ENCODE data around the gene LZTS3. TPM values are rescaled to one million over a fixed set of nuclear protein-coding genes. Genes with fewer than 3 reads are reported as not detected.
A peak's percentile ranks its signal among the peaks of the same experiment; 100 is the strongest.

The LZTS3 gene
- total RNA-seq, 1 experiment from 2014 or later, result 6.1 TPM

DNA sequence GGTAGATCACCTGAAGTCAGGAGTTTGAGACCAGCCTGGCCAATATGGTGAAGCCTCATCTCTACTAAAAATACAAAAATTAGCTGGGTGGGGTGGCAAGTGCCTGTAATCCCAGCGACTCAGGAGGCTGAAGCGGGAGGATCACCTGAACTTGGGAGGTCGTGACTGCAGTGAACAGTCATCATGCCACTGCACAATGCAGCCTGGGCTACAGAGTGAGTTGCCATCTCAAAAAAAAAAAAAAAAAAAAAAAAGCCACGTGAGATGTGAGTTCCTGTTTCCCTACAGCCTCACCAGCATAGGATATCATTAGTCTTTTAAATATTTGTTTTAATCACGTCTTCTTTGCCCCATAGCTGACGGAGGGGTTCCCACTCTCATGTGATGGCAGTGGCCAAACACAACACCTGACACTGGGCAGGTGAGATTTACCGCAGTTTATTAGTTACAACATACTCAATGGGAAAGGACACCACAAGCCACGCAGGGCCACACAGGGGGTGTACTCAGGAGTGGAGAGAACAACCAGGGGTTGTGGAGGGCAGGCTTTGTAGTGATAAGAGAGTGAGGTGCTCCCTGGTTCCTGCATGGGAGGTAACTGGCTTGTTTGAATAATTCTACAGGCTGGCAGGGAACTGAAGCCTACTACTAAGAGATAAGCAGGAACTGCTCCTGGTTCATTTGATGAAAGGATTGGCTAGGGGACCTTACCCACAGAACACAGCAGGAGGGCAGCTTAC is 4.6 kb upstream of the LZTS3 start:
- BruUV-seq (replicated peaks), result no TSS peak
- no peak overlapping the region for H3K4me3 ChIP-seq (ENCODE audit: low read depth, low read length, poor library complexity, severe bottlenecking)

DNA sequence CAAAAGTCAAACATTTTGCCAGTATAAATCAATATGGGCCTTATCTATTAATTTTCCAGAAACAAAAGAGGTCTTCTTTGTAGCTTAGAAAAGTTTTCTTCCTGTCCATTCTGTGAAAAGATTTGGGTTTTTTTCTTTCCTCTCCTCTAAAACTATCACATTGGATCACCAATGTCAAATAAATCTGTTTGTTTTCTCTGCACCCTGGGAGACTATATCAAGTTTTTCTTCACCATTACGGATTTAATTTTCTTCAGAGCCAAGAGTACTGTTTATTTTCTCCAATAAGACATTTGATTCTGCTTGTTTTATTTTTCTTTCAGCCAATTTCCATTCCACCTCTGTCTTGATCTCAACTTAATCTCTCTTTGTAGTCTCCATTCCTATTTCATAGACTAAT is 1.9 kb upstream of the LZTS3 start:
- Histone ChIP-seq H3K27me3 (replicated peaks; ENCODE audit: insufficient read depth, low read depth, low read length, poor library complexity) (no peaks in the 10 kb centered on the region), H3K4me3 (ENCODE audit: low read depth, low read length, poor library complexity, severe bottlenecking) (peak overlapping the region; percentile 86), H3K9me3 (ENCODE audit: low read depth, low read length, poor library complexity, severe bottlenecking) (no peaks in the 10 kb centered on the region), H3K4me1 (ENCODE audit: insufficient read depth, low read length, poor library complexity, severe bottlenecking) (peaks cover 4% of the 10 kb centered on the region), H3K36me3 (ENCODE audit: insufficient read depth, low read length, poor library complexity, severe bottlenecking) (no peaks in the 10 kb centered on the region), H3K27ac (ENCODE audit: low read depth, low read length, poor library complexity, severe bottlenecking) (peak overlapping the region; percentile 84)
- ChIA-PET CTCF (no interaction called here), POLR2A (ENCODE audit: low non-redundant PET) (no interaction called here)
- no peak for DNase-seq (ENCODE audit: low spot score)
- BruUV-seq (replicated peaks), result no TSS peak
- no peak for TF ChIP-seq EZH2 (IDR thresholded peaks at IDR 0.05; ENCODE audit: borderline replicate concordance, low read depth, low read length, poor library complexity, severe bottlenecking)
- TF ChIP-seq, protein P1, sequence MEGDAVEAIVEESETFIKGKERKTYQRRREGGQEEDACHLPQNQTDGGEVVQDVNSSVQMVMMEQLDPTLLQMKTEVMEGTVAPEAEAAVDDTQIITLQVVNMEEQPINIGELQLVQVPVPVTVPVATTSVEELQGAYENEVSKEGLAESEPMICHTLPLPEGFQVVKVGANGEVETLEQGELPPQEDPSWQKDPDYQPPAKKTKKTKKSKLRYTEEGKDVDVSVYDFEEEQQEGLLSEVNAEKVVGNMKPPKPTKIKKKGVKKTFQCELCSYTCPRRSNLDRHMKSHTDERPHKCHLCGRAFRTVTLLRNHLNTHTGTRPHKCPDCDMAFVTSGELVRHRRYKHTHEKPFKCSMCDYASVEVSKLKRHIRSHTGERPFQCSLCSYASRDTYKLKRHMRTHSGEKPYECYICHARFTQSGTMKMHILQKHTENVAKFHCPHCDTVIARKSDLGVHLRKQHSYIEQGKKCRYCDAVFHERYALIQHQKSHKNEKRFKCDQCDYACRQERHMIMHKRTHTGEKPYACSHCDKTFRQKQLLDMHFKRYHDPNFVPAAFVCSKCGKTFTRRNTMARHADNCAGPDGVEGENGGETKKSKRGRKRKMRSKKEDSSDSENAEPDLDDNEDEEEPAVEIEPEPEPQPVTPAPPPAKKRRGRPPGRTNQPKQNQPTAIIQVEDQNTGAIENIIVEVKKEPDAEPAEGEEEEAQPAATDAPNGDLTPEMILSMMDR (conservative IDR thresholded peaks at IDR 0.05; ENCODE audit: low read depth, low read length), result no peak
- intact Hi-C loops (cut with micrococcal nuclease; ENCODE audit: unreplicated experiment), result no loop called here

More for the DNA sequence above, 4.6 kb upstream of the LZTS3 start:
- no peaks in the 10 kb centered on the region for H3K36me3 ChIP-seq (ENCODE audit: insufficient read depth, low read length, poor library complexity, severe bottlenecking)
- POLR2A ChIA-PET (ENCODE audit: low non-redundant PET), result no interaction called here
- TF ChIP-seq, protein P1 (conservative IDR thresholded peaks at IDR 0.05; ENCODE audit: low read depth, low read length), result no peak
- TF ChIP-seq EZH2 (IDR thresholded peaks at IDR 0.05; ENCODE audit: borderline replicate concordance, low read depth, low read length, poor library complexity, severe bottlenecking), result no peak
- peaks cover 4% of the 10 kb centered on the region for H3K4me1 ChIP-seq (ENCODE audit: insufficient read depth, low read length, poor library complexity, severe bottlenecking)
- CTCF ChIA-PET, result no interaction called here
- intact Hi-C loops (cut with micrococcal nuclease; ENCODE audit: unreplicated experiment), result no loop called here
- H3K9me3 ChIP-seq (ENCODE audit: low read depth, low read length, poor library complexity, severe bottlenecking), result no peaks in the 10 kb centered on the region
- no peaks in the 10 kb centered on the region for H3K27me3 ChIP-seq (replicated peaks; ENCODE audit: insufficient read depth, low read depth, low read length, poor library complexity)
- no peak overlapping the region for H3K27ac ChIP-seq (ENCODE audit: low read depth, low read length, poor library complexity, severe bottlenecking)
- DNase-seq (ENCODE audit: low spot score), result no peak

DNA sequence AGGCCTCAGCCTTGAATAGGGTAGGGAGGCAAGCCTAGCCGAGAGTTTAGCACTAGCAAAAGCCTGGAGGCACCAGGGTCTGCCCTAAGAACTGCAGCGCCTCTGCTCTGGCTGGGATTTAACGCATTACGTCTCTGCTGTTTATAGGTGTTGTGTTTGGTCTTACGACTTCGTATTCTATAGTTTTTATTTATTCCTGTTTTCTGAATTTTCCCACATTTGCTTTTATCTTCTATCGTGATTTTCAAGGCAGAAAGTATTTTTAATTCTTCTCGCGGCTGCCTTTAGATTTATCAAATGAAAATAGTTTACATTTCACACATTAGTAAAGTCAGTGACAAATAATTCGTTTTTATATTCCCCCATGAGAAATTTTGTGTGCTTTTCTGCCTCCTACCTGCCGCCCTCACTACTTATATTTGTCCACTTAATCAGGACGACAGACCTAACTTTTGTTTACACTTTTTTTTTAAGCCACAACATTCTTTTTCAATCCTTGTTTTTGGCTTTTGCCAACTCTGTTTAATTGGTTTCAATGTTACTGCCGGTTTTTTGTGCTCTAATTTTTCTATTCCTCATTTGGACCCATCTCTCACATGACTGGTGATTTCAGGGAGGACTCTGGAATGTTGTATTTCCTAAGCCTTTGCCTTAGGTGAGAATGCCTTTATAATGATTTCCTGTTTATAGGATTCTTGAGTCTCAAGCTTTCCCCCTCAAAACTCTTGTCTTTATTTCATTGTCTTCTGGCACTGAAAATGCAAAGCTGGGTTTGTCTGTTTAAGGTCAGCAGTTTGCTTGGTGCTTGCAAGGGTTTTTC is 1.3 kb upstream of the LZTS3 start:
- TF ChIP-seq, protein P1 (conservative IDR thresholded peaks at IDR 0.05; ENCODE audit: low read depth, low read length), result no peak
- no peak for TF ChIP-seq EZH2 (IDR thresholded peaks at IDR 0.05; ENCODE audit: borderline replicate concordance, low read depth, low read length, poor library complexity, severe bottlenecking)
- ChIA-PET CTCF (interaction anchor here (0.5 kb wide), 1 partner anchor 928 kb away, joined by 3 read pairs; no protein-coding TSS in a partner anchor), POLR2A (ENCODE audit: low non-redundant PET) (no interaction called here)
- Histone ChIP-seq H3K27me3 (replicated peaks; ENCODE audit: insufficient read depth, low read depth, low read length, poor library complexity) (no peaks in the 10 kb centered on the region), H3K4me1 (ENCODE audit: insufficient read depth, low read length, poor library complexity, severe bottlenecking) (peaks cover 4% of the 10 kb centered on the region), H3K36me3 (ENCODE audit: insufficient read depth, low read length, poor library complexity, severe bottlenecking) (no peaks in the 10 kb centered on the region), H3K27ac (ENCODE audit: low read depth, low read length, poor library complexity, severe bottlenecking) (peak overlapping the region; percentile 84), H3K9me3 (ENCODE audit: low read depth, low read length, poor library complexity, severe bottlenecking) (no peaks in the 10 kb centered on the region), H3K4me3 (ENCODE audit: low read depth, low read length, poor library complexity, severe bottlenecking) (peak overlapping the region; percentile 86)
- TSS peak; percentile 62 for BruUV-seq (replicated peaks)
- peak; percentile 65 for DNase-seq (ENCODE audit: low spot score)
- intact Hi-C loops (cut with micrococcal nuclease; ENCODE audit: unreplicated experiment), result no loop called here

Data from A673 (cell line).